Nephron (organoid): ENCODE results near the gene SLC26A9.

Experiments used
- H3K27ac Mint-ChIP-seq, 3 experiments: 2 replicates each; pipeline ENCODE4 v1.8.0; 2020; ENCODE audit warnings: mixed read lengths in 3 of 3, mild to moderate bottlenecking in 2 of 3, moderate library complexity in 1 of 3
- H3K27me3 Mint-ChIP-seq: 2 replicates; pipeline ENCODE4 v1.8.0; 2021; ENCODE audit warnings: low read depth, mild to moderate bottlenecking, moderate library complexity, mixed read lengths
- H3K36me3 Mint-ChIP-seq: 2 replicates; pipeline ENCODE4 v1.8.0; 2020; ENCODE audit warnings: low read depth, mixed read lengths
- H3K4me1 Mint-ChIP-seq: 2 replicates; pipeline ENCODE4 v1.8.0; 2020; ENCODE audit warnings: mixed read lengths
- H3K4me3 Mint-ChIP-seq, 3 experiments: 2 replicates each; pipeline ENCODE4 v1.8.0; 2020; ENCODE audit warnings: mild to moderate bottlenecking in 3 of 3, mixed read lengths in 3 of 3, moderate library complexity in 2 of 3
- H3K9me3 Mint-ChIP-seq: 2 replicates; pipeline ENCODE4 v1.8.0; 2020; ENCODE audit warnings: mixed read lengths
- CTCF ChIP-seq, 3 experiments: fragments of 200-600 bp; sonication (generic); IDR thresholded peaks; one replicate each; pipeline ENCODE4 v1.5.0; 2021; ENCODE audit warnings: antibody characterized with exemption in 3 of 3; ENCODE audit not compliant: unreplicated experiment in 3 of 3

Gene SLC26A9

GRCh38 chr1:205972081-205972480 lies 28.8 kb upstream of the SLC26A9 start:
- Mint-ChIP-seq H3K27ac (no peak overlapping the region), H3K27me3 (peaks cover 5% of the 10 kb centered on the region), H3K9me3 (no peaks in the 10 kb centered on the region), H3K36me3 (no peaks in the 10 kb centered on the region), H3K4me3 (no peak overlapping the region), H3K4me1 (peaks cover 4% of the 10 kb centered on the region)
- no peak for TF ChIP-seq CTCF (IDR thresholded peaks at IDR 0.05; ENCODE audit: unreplicated experiment in 3 of 3)

GRCh38 chr1:205971082-205971481 lies 27.8 kb upstream of the SLC26A9 start:
- no peak overlapping the region for H3K4me3 Mint-ChIP-seq
- no peaks in the 10 kb centered on the region for H3K36me3 Mint-ChIP-seq
- H3K4me1 Mint-ChIP-seq, result peaks cover 4% of the 10 kb centered on the region
- H3K9me3 Mint-ChIP-seq, result no peaks in the 10 kb centered on the region
- TF ChIP-seq CTCF (IDR thresholded peaks at IDR 0.05; ENCODE audit: unreplicated experiment in 3 of 3), result no peak
- no peak overlapping the region for H3K27ac Mint-ChIP-seq
- H3K27me3 Mint-ChIP-seq, result peaks cover 5% of the 10 kb centered on the region

DNA sequence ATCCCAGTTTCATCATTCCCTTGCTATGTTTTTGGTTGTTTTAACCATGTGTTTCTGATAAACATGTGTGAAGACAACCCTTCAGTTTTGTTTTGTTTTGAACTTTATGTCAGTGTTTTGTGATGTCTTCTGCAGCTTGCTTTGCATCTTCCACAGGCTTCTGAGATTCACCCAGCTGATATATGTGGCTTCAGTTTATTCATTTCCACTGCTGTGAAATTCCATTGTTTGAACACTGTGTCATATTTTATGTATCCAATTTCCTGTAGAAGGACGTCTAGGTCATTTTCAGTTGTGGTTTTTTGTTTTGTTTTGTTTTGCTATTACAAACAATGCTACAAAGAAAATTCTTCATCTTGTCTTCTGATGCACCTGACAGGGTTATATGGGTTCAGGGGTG lies 27.2 kb upstream of the SLC26A9 start:
- no peaks in the 10 kb centered on the region for H3K36me3 Mint-ChIP-seq
- no peak for TF ChIP-seq CTCF (IDR thresholded peaks at IDR 0.05; ENCODE audit: unreplicated experiment in 3 of 3)
- no peak overlapping the region for H3K4me3 Mint-ChIP-seq
- H3K27me3 Mint-ChIP-seq, result peaks cover 5% of the 10 kb centered on the region
- H3K27ac Mint-ChIP-seq, result peak overlapping the region in 1 of 3 experiments; percentile 41
- H3K4me1 Mint-ChIP-seq, result peaks cover 4% of the 10 kb centered on the region
- no peaks in the 10 kb centered on the region for H3K9me3 Mint-ChIP-seq

- Mint-ChIP-seq H3K4me1 (peaks cover 4% of the 10 kb centered on the region), H3K27me3 (peaks cover 5% of the 10 kb centered on the region), H3K4me3 (no peak overlapping the region), H3K36me3 (no peaks in the 10 kb centered on the region), H3K27ac (no peak overlapping the region), H3K9me3 (no peaks in the 10 kb centered on the region)
- TF ChIP-seq CTCF (IDR thresholded peaks at IDR 0.05; ENCODE audit: unreplicated experiment in 3 of 3), result no peak
Measured at GRCh38 chr1:205969229-205969628, 26.0 kb upstream of the SLC26A9 start.

DNA sequence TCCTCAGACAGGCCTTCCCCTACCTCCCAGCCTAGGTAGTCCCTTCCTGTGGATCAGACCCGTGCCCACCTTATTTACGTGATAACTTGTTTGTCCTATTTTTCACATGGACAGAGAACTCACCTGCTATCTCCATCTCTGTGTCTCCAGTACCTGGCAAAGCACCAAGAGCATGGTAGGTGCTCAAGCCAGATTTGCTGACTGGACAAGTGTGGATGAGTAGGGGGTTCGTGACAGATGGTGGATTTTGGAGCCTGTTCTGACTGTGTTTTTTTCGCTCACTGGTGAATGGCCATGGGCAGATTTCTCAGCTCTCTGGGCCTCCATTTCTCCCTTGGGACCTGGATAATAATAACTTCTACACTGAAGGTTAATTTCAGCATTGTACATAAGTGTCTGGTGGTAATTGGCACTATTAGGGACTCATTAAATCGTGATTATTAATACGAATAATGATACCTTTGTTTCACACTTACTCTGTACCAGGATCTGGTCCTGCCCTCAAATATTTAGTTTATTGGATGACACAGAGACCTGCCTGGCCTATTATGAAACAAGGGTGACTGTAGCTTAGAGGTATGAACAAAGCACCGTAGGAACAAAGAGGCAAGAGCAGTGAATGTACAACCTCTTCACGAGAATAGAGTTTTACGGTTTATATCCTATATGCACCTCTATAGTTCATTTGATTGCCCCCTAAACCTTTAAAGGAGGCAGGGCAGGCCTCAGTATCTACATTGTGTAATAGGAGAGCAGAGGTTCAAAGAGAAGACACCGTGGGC lies 24.5 kb upstream of the SLC26A9 start:
- Mint-ChIP-seq H3K27me3 (no peaks in the 10 kb centered on the region), H3K4me3 (no peak overlapping the region), H3K36me3 (no peaks in the 10 kb centered on the region), H3K27ac (no peak overlapping the region), H3K9me3 (no peaks in the 10 kb centered on the region), H3K4me1 (peaks cover 4% of the 10 kb centered on the region)
- no peak for TF ChIP-seq CTCF (IDR thresholded peaks at IDR 0.05; ENCODE audit: unreplicated experiment in 3 of 3)
